ENCODE results near the gene FOXP4.

The FOXP4 gene

GRCh38 chr6:41625442-41625841 is 79.3 kb downstream of the FOXP4 start:
- no peak for DNase-seq (ENCODE audit: low read depth in 2 of 2)

GRCh38 chr6:41626022-41626421 is 79.8 kb downstream of the FOXP4 start:
- DNase-seq (ENCODE audit: low read depth in 2 of 2): no peak

GRCh38 chr6:41626917-41627316 is 80.7 kb downstream of the FOXP4 start:
- DNase-seq (ENCODE audit: low read depth in 2 of 2): no peak

- DNase-seq (ENCODE audit: low read depth in 2 of 2): no peak
These were observed 82.9 kb downstream of the FOXP4 start for GRCh38 chr6:41629128-41629527.

- DNase-seq (ENCODE audit: low read depth in 2 of 2): no peak
These were observed 83.9 kb downstream of the FOXP4 start for GRCh38 chr6:41630069-41630468.

GRCh38 chr6:41630946-41631345 is 84.8 kb downstream of the FOXP4 start:
- DNase-seq (ENCODE audit: low read depth in 2 of 2): no peak

- DNase-seq (ENCODE audit: low read depth in 2 of 2): no peak
These were observed 87.0 kb downstream of the FOXP4 start for GRCh38 chr6:41633056-41633634.

GRCh38 chr6:41634657-41635056 is 88.5 kb downstream of the FOXP4 start:
- DNase-seq (ENCODE audit: low read depth in 2 of 2): no peak

GRCh38 chr6:41635365-41635764 is 89.2 kb downstream of the FOXP4 start:
- DNase-seq (ENCODE audit: low read depth in 2 of 2): no peak

- DNase-seq (ENCODE audit: low read depth in 2 of 2): no peak
These were observed 90.6 kb downstream of the FOXP4 start for GRCh38 chr6:41636833-41637193.

- no peak for DNase-seq (ENCODE audit: low read depth in 2 of 2)
These were observed 91.2 kb downstream of the FOXP4 start for GRCh38 chr6:41637194-41638001.

GRCh38 chr6:41638002-41638934 is 92.1 kb downstream of the FOXP4 start, which contains the start of gene MDFI:
Gene MDFI, plus strand, starts transcription at chr6:41638468. Its CDS starts 282 bp downstream, at chr6:41638750.
- DNase-seq (ENCODE audit: low read depth in 2 of 2): no peak

GRCh38 chr6:41638935-41639808 is 93.0 kb downstream of the FOXP4 start:
- no peak for DNase-seq (ENCODE audit: low read depth in 2 of 2)

- no peak for DNase-seq (ENCODE audit: low read depth in 2 of 2)
These were observed 93.7 kb downstream of the FOXP4 start for GRCh38 chr6:41639809-41640371.

- DNase-seq (ENCODE audit: low read depth in 2 of 2): no peak
These were observed 94.2 kb downstream of the FOXP4 start for GRCh38 chr6:41640426-41640825.

GRCh38 chr6:41641352-41641925 is 95.3 kb downstream of the FOXP4 start:
- no peak for DNase-seq (ENCODE audit: low read depth in 2 of 2)

GRCh38 chr6:41642090-41642959 is 96.1 kb downstream of the FOXP4 start:
- no peak for DNase-seq (ENCODE audit: low read depth in 2 of 2)

GRCh38 chr6:41642960-41643898 is 97.0 kb downstream of the FOXP4 start:
- no peak for DNase-seq (ENCODE audit: low read depth in 2 of 2)

- DNase-seq (ENCODE audit: low read depth in 2 of 2): no peak
These were observed 97.7 kb downstream of the FOXP4 start for GRCh38 chr6:41643899-41644269.

All from stimulated activated CD4-positive, alpha-beta T cell treated with anti-CD3 and anti-CD28 coated beads, Interleukin-15, amount 100 ng/mL, for 48 hours (primary cell).